Right atrium auricular region (tissue), 2 donors: ENCODE results near the gene TRHDE. TPM values are rescaled to one million over a fixed set of nuclear protein-coding genes. Genes with fewer than 3 reads are reported as not detected.

Source experiments
- DNase-seq: peaks from one replicate; pipeline ENCODE4 v3.0.0-alpha.2; 2019; ENCODE audit warnings: low spot score
- H3K27ac ChIP-seq, 2 donors: fragments of 200-600 bp; sonication (generic); 1 replicate in 1 of 2; 2 replicates in 1 of 2; pipeline ENCODE4 v1.5.1; 2016 to 2019
- H3K27me3 ChIP-seq, 2 donors: fragments of 200-600 bp; sonication (generic); one replicate each; pipeline versions ENCODE4 v1.5.1 to v1.6.0; 2017 to 2019
- H3K36me3 ChIP-seq: fragments of 200-600 bp; sonication (generic); one replicate; pipeline ENCODE4 v1.5.1; 2016
- H3K4me1 ChIP-seq, 2 donors: fragments of 200-600 bp; sonication (generic); one replicate each; pipeline versions ENCODE4 v1.5.1 to v1.6.0; 2017 to 2019
- H3K4me3 ChIP-seq, 2 donors: fragments of 200-600 bp; sonication (generic); 1 replicate in 1 of 2; 2 replicates in 1 of 2; pipeline ENCODE4 v1.5.1; 2017 to 2019; ENCODE audit warnings: mild to moderate bottlenecking in 1 of 2, moderate library complexity in 1 of 2
- H3K9me3 ChIP-seq, 2 donors: fragments of 200-600 bp; sonication (generic); one replicate each; pipeline ENCODE4 v1.5.1; 2019
- CTCF ChIP-seq, 2 donors: fragments of 200-600 bp; sonication (generic); IDR thresholded peaks; one replicate each; pipeline ENCODE4 v1.5.1; 2019; ENCODE audit warnings: antibody characterized with exemption in 2 of 2
- total RNA-seq, 2 donors: library from RNA; depleted of rRNA; stranded (reverse); fragments of >200 nt; gene quantifications; one replicate each; pipeline ENCODE4 v1.1.0, GENCODE V29; 2016

TRHDE gene
- total RNA-seq, 2 donors from 2014 or later, result 0.37 to 3.4 TPM

GRCh38 chr12:72236071-72236705 is 36.0 kb upstream of the TRHDE start:
- Histone ChIP-seq H3K27me3 (no peaks in the 10 kb centered on the region), H3K4me1 (no peaks in the 10 kb centered on the region), H3K36me3 (no peaks in the 10 kb centered on the region), H3K27ac (no peak overlapping the region), H3K9me3 (no peaks in the 10 kb centered on the region), H3K4me3 (no peak overlapping the region)
- no peak for DNase-seq
- no peak for TF ChIP-seq CTCF (IDR thresholded peaks at IDR 0.05)

- no peak for TF ChIP-seq CTCF (IDR thresholded peaks at IDR 0.05)
- Histone ChIP-seq H3K9me3 (no peaks in the 10 kb centered on the region), H3K27ac (no peak overlapping the region), H3K27me3 (no peaks in the 10 kb centered on the region), H3K4me3 (no peak overlapping the region), H3K4me1 (no peaks in the 10 kb centered on the region), H3K36me3 (no peaks in the 10 kb centered on the region)
- DNase-seq, result no peak
These were observed 30.6 kb upstream of the TRHDE start for GRCh38 chr12:72241552-72241951.

- no peak for DNase-seq
- Histone ChIP-seq H3K27me3 (no peaks in the 10 kb centered on the region), H3K4me3 (no peak overlapping the region), H3K9me3 (no peaks in the 10 kb centered on the region), H3K36me3 (no peaks in the 10 kb centered on the region), H3K4me1 (no peaks in the 10 kb centered on the region), H3K27ac (no peak overlapping the region)
- TF ChIP-seq CTCF (IDR thresholded peaks at IDR 0.05), result no peak
These were observed 29.2 kb upstream of the TRHDE start for GRCh38 chr12:72242946-72243345.

GRCh38 chr12:72246370-72246769 is 25.8 kb upstream of the TRHDE start:
- Histone ChIP-seq H3K9me3 (peaks cover 4 to 7% of the 10 kb centered on the region in 2 donors), H3K27me3 (no peaks in the 10 kb centered on the region), H3K4me1 (no peaks in the 10 kb centered on the region), H3K27ac (no peak overlapping the region), H3K36me3 (no peaks in the 10 kb centered on the region), H3K4me3 (no peak overlapping the region)
- TF ChIP-seq CTCF (IDR thresholded peaks at IDR 0.05), result no peak
- DNase-seq, result no peak

- Histone ChIP-seq H3K27me3 (no peaks in the 10 kb centered on the region), H3K4me3 (no peak overlapping the region), H3K9me3 (peaks cover 4 to 7% of the 10 kb centered on the region in 2 donors), H3K27ac (no peak overlapping the region), H3K4me1 (no peaks in the 10 kb centered on the region), H3K36me3 (no peaks in the 10 kb centered on the region)
- no peak for DNase-seq
- TF ChIP-seq CTCF (IDR thresholded peaks at IDR 0.05), result no peak
These were observed 21.8 kb upstream of the TRHDE start for GRCh38 chr12:72250346-72250745.

GRCh38 chr12:72256725-72257124 is 15.4 kb upstream of the TRHDE start:
- H3K27me3 ChIP-seq, result no peaks in the 10 kb centered on the region

More at GRCh38 chr12:72256725-72257124, 15.4 kb upstream of the TRHDE start:
- Histone ChIP-seq H3K9me3 (no peaks in the 10 kb centered on the region), H3K27ac (no peak overlapping the region), H3K4me3 (no peak overlapping the region), H3K4me1 (no peaks in the 10 kb centered on the region), H3K36me3 (no peaks in the 10 kb centered on the region)
- no peak for DNase-seq
- TF ChIP-seq CTCF (IDR thresholded peaks at IDR 0.05), result no peak
